Measurements from ENCODE around the gene PPP1R15B. TPM values are rescaled to one million over a fixed set of nuclear protein-coding genes. Genes with fewer than 3 reads are reported as not detected.

The PPP1R15B gene
- 10 to 100 TPM; 43.9 to 57.0 TPM for total RNA-seq
- polyA plus RNA-seq = 10 to 100 TPM; 14.6 to 29.8 TPM
- long read RNA-seq, donor 1, full-length matches to known transcripts = 6 of 11 reads
- long read RNA-seq, donor 1, partial matches to known transcripts = 5 of 11 reads
- long read RNA-seq, donor 1, other reads (novel, unspliced or antisense) = 0 of 11 reads
- long read RNA-seq, donor 2, full-length matches to known transcripts = 2 of 2 reads
- long read RNA-seq, donor 2, partial matches to known transcripts = 0 of 2 reads
- long read RNA-seq, donor 2, other reads (novel, unspliced or antisense) = 0 of 2 reads
- long read RNA-seq, donor 3, full-length matches to known transcripts = 8 of 8 reads
- long read RNA-seq, donor 3, partial matches to known transcripts = 0 of 8 reads
- long read RNA-seq, donor 3, other reads (novel, unspliced or antisense) = 0 of 8 reads
- long read RNA-seq, donor 4, full-length matches to known transcripts = 1 of 16 reads
- long read RNA-seq, donor 4, partial matches to known transcripts = 15 of 16 reads
- long read RNA-seq, donor 4, other reads (novel, unspliced or antisense) = 0 of 16 reads
- long read RNA-seq, donor 5, full-length matches to known transcripts = 4 of 4 reads
- long read RNA-seq, donor 5, partial matches to known transcripts = 0 of 4 reads
- long read RNA-seq, donor 5, other reads (novel, unspliced or antisense) = 0 of 4 reads

- Histone ChIP-seq H3K4me3 (peak within 1 kb of the TSS; percentile 92), H3K36me3 (ENCODE audit: control insufficient read depth in 4 of 4, insufficient read depth in 4 of 4, low read length in 4 of 4) (peaks cover 0 to 11% (median 0%) of the 10 kb centered on the region in 4 donors), H3K27me3 (ENCODE audit: control insufficient read depth in 3 of 3, insufficient read depth in 3 of 3, low read length in 2 of 3) (no peaks in the 10 kb centered on the region), H3K27ac (ENCODE audit: low read depth in 1 of 2, low read length in 1 of 2) (peak within 1 kb of the TSS; percentile 99), H3K9me3 (ENCODE audit: control insufficient read depth in 4 of 4, insufficient read depth in 3 of 4, low read length in 3 of 4) (no peaks in the 10 kb centered on the region), H3K9ac (ENCODE audit: insufficient read depth in 1 of 2, low read length in 2 of 2) (peak within 1 kb of the TSS; percentile 97 to 99), H3K4me1 (ENCODE audit: control insufficient read depth in 5 of 5, insufficient read depth in 5 of 5, low read length in 5 of 5) (peaks cover 0 to 17% (median 3%) of the 10 kb centered on the region in 5 donors)
- TF ChIP-seq CTCF (IDR thresholded peaks at IDR 0.05; ENCODE audit: control extremely low read depth, extremely low read depth) = no peak
- peak; percentile 94 for ATAC-seq (ENCODE audit: insufficient read depth, low FRiP score)
- WGBS, 2 donors = 0 to 1% methylated on average over 63 to 68 of the region's 69 CpGs
- peak; percentile 99 to 100 (median 100) for DNase-seq
Observed at GRCh38 chr1:204411451-204412204, at the start of gene PPP1R15B. Gene PPP1R15B (minus strand): TSS chr1:204411817. CDS start chr1:204411411, 406 bp downstream.

GRCh38 chr1:204460346-204460745 lies 48.7 kb upstream of the PPP1R15B start:
- no peak for DNase-seq
- peaks cover 0 to 26% (median 14%) of the 10 kb centered on the region in 5 donors for H3K4me1 ChIP-seq (ENCODE audit: control insufficient read depth in 5 of 5, insufficient read depth in 5 of 5, low read length in 5 of 5)
- no peak for ATAC-seq (ENCODE audit: insufficient read depth, low FRiP score)

GRCh38 chr1:204459706-204460105 lies 48.1 kb upstream of the PPP1R15B start:
- Histone ChIP-seq H3K9me3 (ENCODE audit: control insufficient read depth in 4 of 4, insufficient read depth in 3 of 4, low read length in 3 of 4) (no peaks in the 10 kb centered on the region), H3K27me3 (ENCODE audit: control insufficient read depth in 3 of 3, insufficient read depth in 3 of 3, low read length in 2 of 3) (no peaks in the 10 kb centered on the region), H3K4me3 (no peak overlapping the region), H3K36me3 (ENCODE audit: control insufficient read depth in 4 of 4, insufficient read depth in 4 of 4, low read length in 4 of 4) (peaks cover 0 to 39% (median 5%) of the 10 kb centered on the region in 4 donors), H3K4me1 (ENCODE audit: control insufficient read depth in 5 of 5, insufficient read depth in 5 of 5, low read length in 5 of 5) (peaks cover 0 to 26% (median 8%) of the 10 kb centered on the region in 5 donors), H3K27ac (ENCODE audit: low read depth in 1 of 2, low read length in 1 of 2) (peak overlapping the region in 1 of 2 donors; percentile 62), H3K9ac (ENCODE audit: insufficient read depth in 1 of 2, low read length in 2 of 2) (no peak overlapping the region)
- DNase-seq (no peak), ATAC-seq (ENCODE audit: insufficient read depth, low FRiP score) (no peak)
- WGBS, 2 donors = 63 to 73% methylated on average over 4 of the region's 4 CpGs
- no peak for TF ChIP-seq CTCF (IDR thresholded peaks at IDR 0.05; ENCODE audit: control extremely low read depth, extremely low read depth)

More at GRCh38 chr1:204460346-204460745, 48.7 kb upstream of the PPP1R15B start:
- no peaks in the 10 kb centered on the region for H3K9me3 ChIP-seq (ENCODE audit: control insufficient read depth in 4 of 4, insufficient read depth in 3 of 4, low read length in 3 of 4)
- WGBS, 2 donors = 96 to 98% methylated on average over 8 of the region's 8 CpGs
- no peaks in the 10 kb centered on the region for H3K27me3 ChIP-seq (ENCODE audit: control insufficient read depth in 3 of 3, insufficient read depth in 3 of 3, low read length in 2 of 3)
- TF ChIP-seq CTCF (IDR thresholded peaks at IDR 0.05; ENCODE audit: control extremely low read depth, extremely low read depth) = no peak
- H3K36me3 ChIP-seq (ENCODE audit: control insufficient read depth in 4 of 4, insufficient read depth in 4 of 4, low read length in 4 of 4) = peaks cover 0 to 39% (median 5%) of the 10 kb centered on the region in 4 donors
- H3K9ac ChIP-seq (ENCODE audit: insufficient read depth in 1 of 2, low read length in 2 of 2) = no peak overlapping the region
- H3K4me3 ChIP-seq = no peak overlapping the region
- H3K27ac ChIP-seq (ENCODE audit: low read depth in 1 of 2, low read length in 1 of 2) = peak overlapping the region in 1 of 2 donors; percentile 62
